Astrocyte of the cerebellum (primary cell): Measurements from ENCODE around the gene TNFAIP3.
"Not testable (repeated sequence)": the region's sequence is repeated elsewhere in the genome, so short reads cannot be mapped to it uniquely, and the experiment has no call there.

Source experiments
- DNase-seq: peaks from one replicate; pipeline ENCODE4 v3.0.0-alpha.2; 2011; ENCODE audit warnings: low read depth
- H3K4me3 ChIP-seq: 2 replicates; pipeline ENCODE4 v1.5.1; 2011; ENCODE audit warnings: mild to moderate bottlenecking, low read depth, low read length, moderate library complexity
- in situ Hi-C: cut with HindIII; loops from 2 replicates; pipeline ENCODE4 v1.10.0; 2017; ENCODE audit warnings: low sequenced_read_pairs
- TF ChIP-seq, protein P1 (sequence below): IDR thresholded peaks from 2 replicates; pipeline ENCODE4 v1.5.1; 2012; ENCODE audit warnings: low read length, low read depth, moderate library complexity, mild to moderate bottlenecking; ENCODE audit errors: missing control alignments

TNFAIP3 gene

DNA sequence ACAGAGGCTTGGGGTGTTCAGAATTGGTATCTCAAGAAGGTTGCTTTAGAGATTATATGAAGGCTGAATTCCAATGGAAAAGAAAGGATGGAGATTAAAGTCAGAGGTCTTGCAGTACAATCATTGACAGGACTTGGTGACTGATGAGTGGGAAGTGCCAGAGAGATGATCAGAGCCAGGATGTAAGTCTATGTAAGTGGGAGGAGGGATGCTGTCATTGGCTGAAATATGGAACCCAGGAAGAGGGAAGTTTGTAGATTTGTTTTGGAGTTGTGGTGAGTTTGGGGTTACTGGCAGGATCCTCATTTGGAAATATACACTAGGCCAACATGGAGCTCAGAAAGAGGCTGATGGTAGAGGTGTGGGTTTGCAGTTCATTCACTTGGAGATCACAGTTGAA is 23.8 kb upstream of the TNFAIP3 start:
- no peak overlapping the region for H3K4me3 ChIP-seq
- TF ChIP-seq, protein P1, sequence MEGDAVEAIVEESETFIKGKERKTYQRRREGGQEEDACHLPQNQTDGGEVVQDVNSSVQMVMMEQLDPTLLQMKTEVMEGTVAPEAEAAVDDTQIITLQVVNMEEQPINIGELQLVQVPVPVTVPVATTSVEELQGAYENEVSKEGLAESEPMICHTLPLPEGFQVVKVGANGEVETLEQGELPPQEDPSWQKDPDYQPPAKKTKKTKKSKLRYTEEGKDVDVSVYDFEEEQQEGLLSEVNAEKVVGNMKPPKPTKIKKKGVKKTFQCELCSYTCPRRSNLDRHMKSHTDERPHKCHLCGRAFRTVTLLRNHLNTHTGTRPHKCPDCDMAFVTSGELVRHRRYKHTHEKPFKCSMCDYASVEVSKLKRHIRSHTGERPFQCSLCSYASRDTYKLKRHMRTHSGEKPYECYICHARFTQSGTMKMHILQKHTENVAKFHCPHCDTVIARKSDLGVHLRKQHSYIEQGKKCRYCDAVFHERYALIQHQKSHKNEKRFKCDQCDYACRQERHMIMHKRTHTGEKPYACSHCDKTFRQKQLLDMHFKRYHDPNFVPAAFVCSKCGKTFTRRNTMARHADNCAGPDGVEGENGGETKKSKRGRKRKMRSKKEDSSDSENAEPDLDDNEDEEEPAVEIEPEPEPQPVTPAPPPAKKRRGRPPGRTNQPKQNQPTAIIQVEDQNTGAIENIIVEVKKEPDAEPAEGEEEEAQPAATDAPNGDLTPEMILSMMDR, result no peak
- in situ Hi-C loops, result no loop called here

DNA sequence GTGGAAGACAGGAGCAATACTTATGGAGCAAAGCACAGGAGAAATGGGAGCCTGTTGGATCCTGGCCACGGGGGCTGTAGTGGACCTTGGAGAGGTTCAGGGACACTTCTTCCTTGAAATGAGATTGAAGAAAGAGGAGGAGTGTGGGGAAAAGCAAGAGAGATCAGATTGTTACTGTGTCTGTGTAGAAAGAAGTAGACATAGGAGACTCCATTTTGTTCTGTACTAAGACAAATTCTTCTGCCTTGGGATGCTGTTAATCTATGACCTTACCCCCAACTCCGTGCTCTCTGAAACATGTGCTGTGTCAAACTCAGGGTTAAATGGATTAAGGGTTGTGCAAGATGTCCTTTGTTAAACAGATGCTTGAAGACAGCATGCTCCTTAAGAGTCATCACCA is 22.7 kb upstream of the TNFAIP3 start:
- in situ Hi-C loops, DNase-seq, H3K4me3 ChIP-seq: not testable (repeated sequence)

More for the DNA sequence above, 23.8 kb upstream of the TNFAIP3 start:
- DNase-seq, result no peak

DNA sequence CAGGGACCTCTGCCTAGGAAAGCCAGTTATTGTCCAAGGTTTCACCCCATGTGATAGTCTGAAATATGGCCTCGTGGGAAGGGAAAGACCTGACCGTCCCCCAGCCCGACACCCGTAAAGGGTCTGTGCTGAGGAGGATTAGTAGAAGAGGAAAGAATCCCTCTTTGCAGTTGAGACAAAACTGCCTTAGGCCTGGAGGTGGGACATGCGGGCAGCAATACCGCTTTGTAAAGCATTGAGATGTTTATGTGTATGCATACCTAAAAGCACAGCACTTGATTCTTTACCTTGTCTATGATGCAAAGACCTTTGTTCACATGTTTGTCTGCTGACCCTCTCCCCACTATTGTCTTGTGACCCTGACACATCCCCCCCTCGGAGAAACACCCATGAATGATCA is 22.3 kb upstream of the TNFAIP3 start:
- in situ Hi-C loops, H3K4me3 ChIP-seq, DNase-seq: not testable (repeated sequence)

DNA sequence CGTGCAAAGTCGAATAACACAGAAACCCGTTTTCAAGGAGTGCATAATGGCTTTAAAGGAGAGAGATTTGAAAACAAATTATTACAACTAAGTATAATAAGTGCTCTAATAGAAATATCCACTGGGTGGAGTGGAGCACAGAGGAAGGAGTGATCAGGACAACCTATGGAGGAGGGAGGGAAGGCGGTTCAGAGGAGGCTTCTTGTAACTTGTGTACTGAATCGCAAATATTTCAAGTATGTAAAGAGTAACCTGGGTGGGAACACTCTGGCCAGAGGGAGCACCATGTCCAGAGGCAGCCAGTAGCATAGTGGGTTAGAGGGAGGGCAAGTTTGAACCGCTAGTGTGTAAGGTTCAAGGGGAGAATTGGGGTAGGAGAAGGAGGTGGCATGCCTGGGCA is 21.6 kb upstream of the TNFAIP3 start:
- in situ Hi-C loops, result no loop called here
- DNase-seq, result no peak

DNA sequence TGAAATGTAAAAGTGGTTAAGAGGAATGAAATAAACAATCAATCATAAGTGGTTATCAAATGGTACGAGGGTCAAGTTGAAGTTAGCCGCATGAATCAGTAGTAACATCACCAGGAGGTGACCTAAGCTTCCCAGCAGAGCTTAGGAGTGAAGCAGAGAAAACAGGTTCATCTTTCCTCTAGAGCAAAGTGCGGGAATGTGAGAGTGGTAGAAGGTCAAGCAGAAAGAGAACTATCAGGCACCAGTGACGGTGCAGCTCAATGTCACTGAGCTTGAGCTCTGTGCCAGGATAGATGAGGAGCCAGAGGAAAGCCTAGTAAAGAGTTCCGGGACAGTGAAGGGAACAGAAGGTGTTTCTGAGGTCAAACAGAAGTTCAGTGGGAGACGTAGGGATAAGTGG is 20.8 kb upstream of the TNFAIP3 start:
- in situ Hi-C loops, result no loop called here
- no peak for DNase-seq
- H3K4me3 ChIP-seq, result no peak overlapping the region
- TF ChIP-seq, protein P1, result no peak

More for the DNA sequence above, 21.6 kb upstream of the TNFAIP3 start:
- TF ChIP-seq, protein P1, result peak; percentile 2
- H3K4me3 ChIP-seq, result no peak overlapping the region

DNA sequence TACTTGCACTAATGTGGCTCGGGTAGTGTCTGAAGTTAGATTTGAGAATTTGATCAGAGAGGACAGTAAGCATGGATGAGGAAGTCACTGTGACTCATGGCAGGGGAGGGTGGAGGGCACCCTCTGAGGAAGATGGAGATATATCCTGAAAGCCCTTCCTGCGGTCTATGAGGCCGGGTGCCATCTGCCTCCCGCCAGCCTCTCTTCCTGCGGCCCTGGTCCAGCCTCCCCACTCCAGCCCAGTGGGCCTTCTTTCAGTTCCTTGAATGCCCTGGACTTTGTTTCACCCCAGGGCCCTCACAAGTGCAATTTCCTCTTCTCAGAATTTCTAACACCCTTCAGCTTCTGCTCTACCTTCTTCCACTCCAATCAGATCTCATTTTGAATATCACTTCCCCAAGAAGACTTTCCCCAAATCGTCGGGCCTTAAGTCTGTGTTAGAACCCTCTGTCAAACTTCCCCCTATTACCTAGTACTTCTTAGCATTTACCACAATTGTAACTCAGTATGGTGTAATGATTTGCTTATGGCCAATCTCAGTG is 20.2 kb upstream of the TNFAIP3 start:
- no peak overlapping the region for H3K4me3 ChIP-seq
- in situ Hi-C loops, result no loop called here
- TF ChIP-seq, protein P1, result no peak
- DNase-seq, result no peak

DNA sequence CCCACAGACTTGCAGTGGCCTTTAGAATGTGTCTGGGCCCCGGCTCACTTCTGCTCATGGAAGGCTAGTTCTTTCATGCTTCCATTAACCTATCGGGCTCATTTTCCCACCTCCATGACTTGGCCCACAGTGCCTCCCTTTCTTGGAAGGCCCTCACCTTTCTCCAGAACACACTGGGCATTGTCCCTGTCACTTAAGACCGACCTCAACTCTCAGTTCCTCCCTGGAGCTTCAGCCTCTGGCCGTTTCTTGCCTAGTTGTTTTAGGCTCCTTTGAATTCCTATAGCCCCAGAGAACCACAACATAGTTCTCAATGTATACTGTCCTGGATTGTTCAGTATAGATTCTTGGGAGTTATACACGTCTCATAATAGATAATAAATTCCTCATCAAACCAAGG is 19.3 kb upstream of the TNFAIP3 start:
- in situ Hi-C loops, result no loop called here

More for the DNA sequence above, 19.3 kb upstream of the TNFAIP3 start:
- DNase-seq, result no peak
- no peak overlapping the region for H3K4me3 ChIP-seq
- TF ChIP-seq, protein P1, result no peak
